Stimulated activated CD8-positive, alpha-beta memory T cell treated with anti-CD3 and anti-CD28 coated beads, Interleukin-4, amount 100 ng/mL, for 48 hours (primary cell): ENCODE results near the gene P2RX2.
"Not testable (repeated sequence)": the region's sequence is repeated elsewhere in the genome, so short reads cannot be mapped to it uniquely, and the experiment has no call there.

Source experiments
- DNase-seq: peaks from one replicate; pipeline ENCODE4 v3.0.0-alpha.2; 2020

Gene P2RX2

DNA sequence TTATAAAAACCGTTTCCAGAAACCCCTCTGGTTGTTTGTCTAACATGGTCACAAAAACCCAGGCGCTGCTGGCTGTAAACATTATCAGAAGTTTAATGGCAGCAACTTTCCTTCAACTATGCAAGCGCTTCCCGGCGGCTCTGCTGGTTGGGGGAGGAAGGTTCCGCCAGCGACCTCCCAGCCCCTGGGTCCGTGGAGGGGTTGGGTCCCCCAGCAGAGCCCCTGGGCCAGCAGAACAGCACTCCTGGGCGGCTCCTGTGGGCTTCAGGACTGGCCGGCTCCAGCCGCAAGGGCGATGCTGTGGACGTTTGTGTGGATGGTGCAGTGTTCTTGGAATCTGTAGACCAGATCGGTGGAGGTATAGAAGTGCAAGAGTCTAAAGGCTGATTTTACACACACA, 34.1 kb upstream of the P2RX2 start:
- no peak for DNase-seq

DNA sequence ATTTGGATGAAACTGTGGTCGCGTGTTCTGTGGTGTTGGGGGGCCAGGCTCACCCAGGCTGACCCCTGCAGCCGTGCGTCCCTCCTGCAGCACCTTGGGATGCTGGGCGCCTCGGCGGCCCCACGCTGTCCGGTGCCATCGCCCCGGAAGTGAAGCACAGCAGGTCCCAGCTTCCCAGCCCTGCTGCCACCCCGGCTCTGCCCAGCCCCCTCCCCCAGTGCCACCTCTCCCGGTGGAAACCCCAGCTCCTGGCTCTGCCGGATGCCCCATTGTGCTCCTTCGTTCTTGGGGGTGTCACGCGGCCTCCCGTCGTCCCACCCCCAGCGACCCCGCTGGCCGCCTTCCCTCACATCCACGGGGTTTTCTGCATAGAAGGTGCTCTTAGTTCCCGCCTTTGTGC, 33.4 kb upstream of the P2RX2 start:
- no peak for DNase-seq

DNA sequence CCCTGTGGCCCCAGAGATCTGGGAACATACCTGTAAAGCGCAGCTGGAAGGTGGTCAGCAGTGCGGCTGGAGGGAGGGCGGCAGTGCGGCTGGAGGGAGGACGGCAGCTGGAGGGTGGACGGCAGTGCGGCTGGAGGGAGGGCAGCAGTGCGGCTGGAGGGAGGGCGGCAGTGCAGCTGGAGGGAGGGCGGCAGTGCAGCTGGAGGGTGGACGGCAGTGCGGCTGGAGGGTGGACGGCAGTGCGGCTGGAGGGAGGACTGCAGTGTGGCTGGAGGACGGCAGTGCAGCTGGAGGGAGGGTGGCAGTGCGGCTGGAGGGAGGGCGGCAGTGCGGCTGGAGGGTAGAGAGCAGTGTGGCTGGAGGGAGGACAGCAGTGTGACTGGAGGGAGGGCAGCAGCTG, 31.6 kb upstream of the P2RX2 start:
- no peak for DNase-seq

DNA sequence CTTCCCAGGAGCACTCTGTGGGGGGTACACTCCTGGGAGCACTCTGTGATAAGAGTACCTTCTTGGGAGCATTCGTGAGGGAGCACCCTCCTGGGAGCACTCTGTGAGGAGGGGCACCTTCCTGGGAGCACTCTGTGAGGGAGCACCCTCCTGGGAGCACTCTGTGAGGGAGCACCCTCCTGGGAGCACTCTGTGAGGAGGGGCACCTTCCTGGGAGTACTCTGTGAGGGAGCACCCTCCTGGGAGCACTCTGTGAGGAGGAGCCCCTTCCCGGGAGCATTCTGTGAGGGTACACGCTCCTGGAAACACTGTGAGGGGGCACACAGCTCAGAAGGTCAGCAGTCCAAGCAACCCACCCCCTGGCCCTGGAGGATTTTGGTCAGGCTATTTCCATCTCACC, 30.8 kb upstream of the P2RX2 start:
- no peak for DNase-seq

DNA sequence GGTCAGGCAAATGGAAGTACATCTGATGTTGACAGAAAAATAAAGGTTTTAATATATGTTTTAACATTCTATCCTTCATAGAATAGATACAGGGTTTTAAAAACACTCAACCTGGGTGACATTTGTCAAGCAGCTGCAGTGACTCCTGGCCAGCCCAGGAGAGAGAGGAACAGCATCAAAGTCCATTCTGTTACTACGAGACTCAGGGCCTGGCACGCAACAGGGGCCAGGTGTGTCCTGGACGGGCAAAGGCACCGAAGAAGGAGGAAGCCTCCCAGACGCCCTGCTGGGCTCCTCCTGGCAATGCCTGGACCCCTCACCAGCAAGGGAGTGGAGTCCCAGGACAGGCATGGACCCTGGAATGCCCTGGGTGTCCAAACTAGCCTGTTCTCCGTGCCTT, 30.3 kb upstream of the P2RX2 start:
- DNase-seq = no peak

DNA sequence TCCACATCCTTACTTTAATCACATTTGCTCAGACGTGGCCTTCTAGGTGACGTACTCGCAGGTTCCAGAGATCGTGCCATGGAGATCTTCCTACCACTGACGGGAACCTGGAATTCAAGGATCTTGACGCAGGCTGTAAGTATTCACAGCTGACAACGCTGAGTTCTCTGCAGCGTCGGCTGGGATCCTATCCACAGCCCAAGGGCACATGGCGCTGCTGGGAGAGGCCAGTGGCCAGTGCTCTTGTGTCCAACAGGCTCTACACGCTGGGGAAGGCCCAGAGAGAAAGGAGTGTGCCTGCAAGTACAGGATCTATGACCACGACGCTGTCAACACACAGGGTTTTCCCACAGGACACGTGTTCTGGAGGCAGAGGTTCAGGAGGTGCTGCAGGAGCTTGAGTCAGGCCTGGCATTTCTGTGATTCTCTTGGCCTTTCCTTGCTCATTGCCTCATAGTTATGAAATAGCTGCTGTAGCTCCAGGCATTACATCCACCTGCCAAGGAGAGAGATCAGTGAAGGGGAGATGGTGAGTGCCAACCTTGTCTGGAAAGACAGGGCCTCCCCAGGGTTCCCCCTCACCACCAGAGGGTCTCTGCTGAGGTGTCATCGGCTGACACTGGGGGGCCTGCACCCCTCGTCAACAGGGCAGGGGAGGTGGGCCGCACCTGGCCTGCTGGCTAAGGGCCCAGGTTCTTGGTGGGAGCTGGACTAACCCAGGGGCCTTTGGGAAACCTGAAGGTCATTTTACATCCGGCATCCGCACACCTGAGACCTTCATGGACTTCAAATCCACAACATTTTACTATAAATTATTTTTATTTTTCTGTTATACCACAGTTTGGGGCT, 29.5 kb upstream of the P2RX2 start:
- DNase-seq = no peak

DNA sequence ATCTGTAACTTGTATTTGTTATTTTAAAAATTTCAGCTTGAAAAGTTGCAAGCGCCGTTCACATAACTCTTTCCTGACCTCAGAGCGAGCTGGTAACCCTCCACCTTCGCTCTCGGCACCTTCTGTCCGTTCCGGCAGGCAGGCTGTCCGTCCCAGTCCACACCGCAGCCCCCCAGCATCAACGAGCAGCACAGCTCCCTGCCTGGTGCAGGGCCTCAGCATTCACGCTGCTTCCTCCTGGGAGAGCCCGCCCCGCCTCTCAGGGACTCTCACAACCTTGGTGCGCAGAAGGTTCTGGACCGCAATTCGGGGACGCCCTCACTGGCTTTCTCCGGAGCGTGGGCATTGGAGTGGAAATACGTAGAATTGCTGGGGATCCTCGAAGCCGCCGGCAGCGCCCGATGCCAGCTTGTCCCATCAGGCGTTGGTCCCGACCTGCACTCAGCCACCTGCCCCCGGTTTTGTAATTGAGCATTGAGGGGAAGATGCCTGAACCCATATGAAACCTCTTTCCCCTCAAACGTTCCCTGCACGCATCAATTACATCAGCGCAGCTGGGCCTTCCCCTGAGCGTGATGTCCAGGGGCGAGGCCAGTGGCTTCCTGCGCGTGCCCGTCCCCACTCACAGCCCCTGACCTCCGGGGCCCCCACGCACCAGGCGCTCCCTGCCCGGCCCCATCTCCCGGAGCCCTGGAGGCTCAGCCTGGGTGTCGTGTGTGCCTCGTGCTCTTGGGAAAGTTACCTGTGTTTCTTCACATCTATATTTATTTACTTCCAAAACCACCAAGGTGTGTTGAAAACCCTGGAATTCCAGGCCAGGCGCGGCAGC, 27.3 kb upstream of the P2RX2 start:
- no peak for DNase-seq

DNA sequence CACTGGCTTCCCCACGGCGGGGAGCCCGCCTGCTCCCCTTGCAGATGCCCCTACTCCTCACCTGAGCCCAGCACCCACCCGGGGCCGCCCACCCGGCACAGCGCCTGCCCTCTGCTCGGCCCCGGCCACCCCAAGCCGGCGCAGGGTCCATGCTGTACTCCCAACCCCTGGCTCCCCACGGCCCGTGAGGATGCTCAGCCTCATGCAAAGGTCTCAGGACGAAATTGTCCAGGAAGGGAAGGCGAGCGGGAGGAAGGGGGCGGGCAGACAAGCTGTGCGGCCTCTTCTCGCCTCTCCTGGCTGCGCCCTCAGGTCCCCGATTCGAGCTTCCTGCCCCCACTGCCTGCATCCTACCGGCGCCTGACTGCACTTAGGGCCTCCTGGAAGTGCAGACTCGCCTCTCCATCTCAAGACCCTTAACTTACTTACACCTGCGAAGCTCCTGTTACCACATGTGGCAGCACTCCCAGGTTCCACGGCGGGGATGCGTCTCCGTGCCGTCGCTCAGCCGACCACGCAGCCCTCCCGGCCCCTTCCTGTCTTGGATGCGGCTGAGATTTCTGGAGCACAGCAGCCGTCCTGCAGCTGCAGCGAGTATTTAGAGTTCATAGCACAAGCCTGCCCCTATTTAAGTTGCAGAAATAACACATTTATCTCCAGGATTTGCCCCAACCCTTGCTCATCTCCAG, 26.1 kb upstream of the P2RX2 start:
- no peak for DNase-seq

DNA sequence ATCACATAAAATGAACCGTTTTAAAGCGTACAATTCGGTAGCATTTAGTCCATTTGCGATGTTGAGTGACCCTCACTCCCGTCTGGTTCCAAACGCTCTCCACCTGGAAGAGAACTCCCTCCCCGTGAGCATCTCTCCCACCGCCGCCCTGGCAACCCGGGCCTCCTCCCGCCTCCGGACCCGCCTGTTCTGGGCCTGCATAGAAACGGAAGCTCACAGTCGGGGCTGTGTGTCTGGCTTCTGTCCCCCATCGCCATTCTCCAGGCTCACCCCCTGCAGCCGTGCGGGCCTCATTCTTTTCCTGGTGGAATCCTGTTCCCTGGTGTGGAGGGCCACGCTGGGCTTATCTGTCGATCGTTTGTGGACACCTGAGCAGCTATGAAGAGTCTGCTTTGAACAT, 25.5 kb upstream of the P2RX2 start:
- no peak for DNase-seq

DNA sequence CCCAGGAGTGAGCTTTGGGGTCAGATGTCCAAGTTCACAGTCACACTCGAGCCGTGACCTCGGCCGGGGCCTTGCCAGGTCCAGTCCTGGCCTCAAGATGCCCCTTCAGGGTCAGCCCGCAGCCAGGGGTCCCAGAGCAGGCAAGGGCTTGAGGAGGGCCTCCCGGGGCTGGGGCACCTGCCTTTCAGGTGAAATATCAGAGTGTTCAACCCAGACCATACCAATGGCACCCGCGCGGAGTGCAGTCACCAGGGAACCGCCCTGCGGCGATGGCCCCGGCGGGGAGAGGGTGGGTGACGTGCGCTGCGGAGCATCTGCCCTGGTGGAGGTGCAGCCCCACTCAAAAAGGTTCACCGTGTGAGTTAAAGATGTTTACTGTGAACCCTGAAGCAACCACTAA, 25.1 kb upstream of the P2RX2 start:
- DNase-seq = no peak

DNA sequence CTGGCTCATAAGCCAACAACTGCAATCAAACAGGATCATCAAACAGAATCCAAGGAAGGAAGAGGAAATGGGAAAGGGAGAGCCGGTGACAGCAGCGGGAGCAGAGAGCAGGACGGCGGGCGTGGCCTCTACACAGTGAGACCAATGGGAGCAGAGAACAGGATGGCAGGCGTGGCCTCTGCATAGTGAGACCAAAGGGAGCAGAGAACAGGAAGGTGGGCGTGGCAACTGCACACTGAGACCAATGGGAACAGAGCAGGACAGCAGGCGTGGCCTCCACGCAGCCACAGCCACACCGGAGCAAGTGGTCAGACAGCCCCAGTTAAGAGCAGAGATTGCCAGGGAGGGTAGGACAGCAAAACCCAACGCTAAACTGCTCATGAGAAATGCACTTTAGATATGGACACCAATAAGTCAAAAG, 24.6 kb upstream of the P2RX2 start:
- DNase-seq = peak; percentile 58

DNA sequence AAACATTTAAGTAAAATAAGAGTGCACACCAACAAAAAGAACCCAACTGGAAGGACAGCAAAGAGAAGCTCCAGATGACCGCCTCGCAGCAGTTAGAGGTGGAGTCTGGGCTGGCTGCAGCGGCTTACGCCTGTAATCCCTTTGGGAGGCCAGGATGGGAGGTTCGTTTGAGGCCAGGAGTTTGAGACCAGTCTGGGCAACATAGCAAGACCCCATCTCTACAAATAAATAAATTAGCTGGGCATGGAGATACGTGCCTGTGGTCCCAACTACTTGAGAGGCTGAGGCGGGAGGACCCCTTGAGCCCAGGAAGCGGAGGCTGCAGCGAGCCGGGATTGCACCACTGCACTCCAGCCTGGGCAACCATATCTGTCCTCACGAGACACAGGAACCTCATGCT, 23.4 kb upstream of the P2RX2 start:
- DNase-seq = no peak

DNA sequence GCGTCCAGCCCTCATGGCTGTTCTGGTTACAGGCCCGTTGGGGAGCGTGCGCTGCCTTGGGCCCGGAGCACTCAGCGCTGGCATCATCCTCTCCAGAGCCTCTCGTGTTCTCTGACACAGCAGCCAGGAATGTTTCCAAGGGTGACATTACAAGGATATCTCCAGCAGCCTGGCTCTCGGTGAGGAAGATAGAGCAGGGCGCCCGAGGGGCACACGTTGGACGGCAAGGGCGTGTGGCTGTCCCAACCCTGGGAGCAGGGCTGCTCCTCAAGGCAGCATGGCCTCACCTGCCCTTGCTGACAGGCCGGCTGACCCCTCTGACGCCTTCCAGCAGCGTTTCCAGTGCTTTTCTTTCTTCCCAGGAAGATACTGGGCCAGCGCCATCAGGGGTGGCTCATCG, 22.6 kb upstream of the P2RX2 start:
- DNase-seq = no peak

DNA sequence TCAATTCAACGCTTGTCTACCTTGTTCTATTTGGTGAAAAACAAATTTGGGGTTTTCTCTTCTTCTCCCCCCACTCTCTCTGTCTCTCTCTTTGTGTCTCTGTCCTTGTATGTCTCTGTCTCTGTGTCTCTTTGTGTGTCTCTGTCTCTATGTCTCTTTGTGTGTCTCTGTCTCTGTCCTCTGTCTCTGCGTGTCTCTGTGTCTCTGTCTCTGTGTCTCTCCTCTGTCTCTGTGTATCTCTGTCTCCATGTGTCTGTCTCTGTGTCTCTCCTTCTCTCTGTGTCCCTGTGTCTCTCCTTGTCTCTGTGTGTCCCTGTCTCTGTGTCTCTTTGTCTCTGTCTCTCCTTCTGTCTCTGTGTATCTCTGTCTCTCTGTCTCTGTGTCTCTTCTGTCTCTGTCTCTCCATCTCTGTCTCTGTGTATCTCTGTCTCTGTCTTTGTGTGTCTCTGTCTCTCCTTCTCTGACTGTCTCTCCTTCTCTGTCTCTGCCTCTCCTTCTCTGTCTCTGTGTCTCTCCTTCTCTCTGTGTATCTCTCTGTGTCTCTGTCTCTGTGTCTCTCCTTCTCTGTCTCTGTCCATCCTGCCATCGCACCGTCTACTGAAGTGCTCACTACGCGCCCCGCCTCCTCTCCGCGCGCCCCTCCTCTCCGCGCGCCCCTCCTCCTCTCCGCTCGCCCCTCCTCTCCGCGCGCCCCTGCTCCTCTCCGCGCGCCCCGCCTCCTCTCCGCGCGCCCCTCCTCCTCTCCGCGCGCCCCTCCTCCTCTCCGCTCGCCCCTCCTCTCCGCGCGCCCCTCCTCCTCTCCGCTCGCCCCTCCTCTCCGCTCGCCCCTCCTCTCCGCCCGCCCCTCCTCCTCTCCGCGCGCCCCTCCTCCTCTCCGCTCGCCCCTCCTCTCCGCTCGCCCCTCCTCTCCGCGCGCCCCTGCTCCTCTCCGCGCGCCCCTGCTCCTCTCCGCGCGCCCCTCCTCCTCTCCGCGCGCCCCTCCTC, 21.0 kb upstream of the P2RX2 start:
- DNase-seq = no peak

DNA sequence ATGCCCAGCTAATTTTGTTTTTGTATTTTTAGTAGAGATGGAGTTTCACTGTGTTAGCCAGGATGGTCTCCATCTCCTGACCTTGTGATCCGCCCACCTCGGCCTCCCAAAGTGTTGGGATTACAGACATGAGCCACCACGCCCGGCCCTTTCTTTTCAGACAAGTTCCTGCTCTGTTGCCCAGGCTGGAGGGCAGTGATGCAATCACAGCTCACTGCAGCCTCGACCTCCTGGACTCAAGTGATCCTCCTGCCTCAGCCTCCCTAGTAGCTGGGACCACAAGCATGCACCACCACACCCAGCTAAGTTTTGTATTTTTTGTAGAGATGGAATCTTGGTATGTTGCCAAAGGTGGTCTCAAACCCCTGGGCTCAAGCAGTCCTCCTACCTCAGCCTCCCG, 19.1 kb upstream of the P2RX2 start:
- DNase-seq = not testable (repeated sequence)

DNA sequence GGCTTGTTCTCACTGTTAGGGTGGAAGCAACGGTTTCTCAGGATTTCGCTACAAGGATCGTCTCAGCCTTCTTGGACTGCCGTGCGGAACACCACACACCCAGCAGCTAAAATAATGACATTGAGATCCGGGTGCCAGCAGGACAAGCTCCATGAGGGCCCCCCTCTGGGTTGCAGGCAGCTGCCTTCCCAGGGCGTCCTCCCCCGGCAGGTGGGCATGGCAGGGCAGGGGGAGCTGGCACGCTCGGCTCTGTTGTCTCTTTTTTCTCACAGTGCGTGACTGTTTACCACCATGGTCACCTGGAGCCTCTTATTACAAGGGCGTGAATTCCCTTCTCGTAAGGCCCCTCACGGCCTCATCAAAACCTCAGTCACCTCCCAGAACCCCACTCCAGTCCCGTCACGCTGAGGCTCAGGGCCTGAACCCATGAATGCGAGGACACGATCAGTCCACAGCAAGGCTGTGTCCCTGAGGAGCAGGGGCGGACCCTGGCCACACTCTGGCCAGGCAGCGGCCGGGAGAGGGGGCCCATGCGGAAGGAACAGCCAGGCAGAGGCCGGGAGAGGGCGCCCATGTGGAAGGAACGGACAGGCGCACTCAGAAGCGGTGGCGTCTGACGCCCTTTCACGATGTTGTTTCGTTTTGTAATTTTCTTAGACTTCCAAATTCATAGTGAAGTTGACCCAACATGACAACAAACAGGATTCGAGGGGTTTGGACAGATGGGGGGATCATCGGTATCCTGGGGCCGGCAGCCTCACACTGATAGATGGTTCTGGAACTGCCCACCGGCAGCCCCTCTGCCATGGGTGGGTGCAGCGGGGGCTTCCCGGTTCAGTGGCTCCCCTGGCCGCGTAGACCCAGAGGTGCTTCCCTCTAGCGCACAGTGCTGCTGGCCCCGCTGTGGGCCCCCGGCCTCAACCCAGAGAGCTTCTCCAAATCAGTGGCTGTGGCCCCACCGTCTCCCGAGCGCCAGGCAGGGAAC, 18.2 kb upstream of the P2RX2 start:
- DNase-seq = peak; percentile 49

DNA sequence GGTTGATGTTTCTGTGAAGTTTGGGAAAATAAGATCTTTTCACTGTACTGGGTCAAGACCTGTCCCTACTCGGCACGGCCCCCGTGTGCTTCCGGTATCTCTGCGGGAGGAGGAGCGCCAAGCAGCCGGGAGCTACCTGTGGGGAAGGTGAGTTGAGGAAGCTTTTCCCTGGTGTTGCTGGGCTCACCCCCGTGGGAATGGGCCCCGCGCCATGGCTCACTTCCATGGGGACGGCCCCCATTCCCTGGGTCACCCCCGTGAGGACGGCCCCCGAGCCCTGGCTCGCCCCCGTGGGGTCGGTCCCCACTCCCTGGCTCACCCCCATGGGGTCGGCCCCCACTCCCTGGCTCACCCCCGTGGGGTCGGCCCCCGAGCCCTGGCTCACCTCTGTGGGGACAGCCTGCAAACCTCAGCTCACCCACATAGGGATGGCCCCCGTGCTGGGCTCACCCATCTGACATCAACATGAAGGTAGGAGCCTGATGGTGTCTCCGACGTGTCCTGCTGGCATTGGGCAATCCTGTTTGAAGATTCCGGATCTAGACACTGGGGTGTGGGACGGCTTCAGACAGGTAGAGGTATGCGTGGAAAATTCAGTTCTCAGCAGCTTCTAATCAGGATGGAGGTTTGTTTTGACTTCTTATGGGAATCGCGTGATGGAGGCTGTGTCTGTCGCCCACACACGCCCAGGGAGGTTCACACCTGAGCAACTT, 17.2 kb upstream of the P2RX2 start:
- DNase-seq = no peak

DNA sequence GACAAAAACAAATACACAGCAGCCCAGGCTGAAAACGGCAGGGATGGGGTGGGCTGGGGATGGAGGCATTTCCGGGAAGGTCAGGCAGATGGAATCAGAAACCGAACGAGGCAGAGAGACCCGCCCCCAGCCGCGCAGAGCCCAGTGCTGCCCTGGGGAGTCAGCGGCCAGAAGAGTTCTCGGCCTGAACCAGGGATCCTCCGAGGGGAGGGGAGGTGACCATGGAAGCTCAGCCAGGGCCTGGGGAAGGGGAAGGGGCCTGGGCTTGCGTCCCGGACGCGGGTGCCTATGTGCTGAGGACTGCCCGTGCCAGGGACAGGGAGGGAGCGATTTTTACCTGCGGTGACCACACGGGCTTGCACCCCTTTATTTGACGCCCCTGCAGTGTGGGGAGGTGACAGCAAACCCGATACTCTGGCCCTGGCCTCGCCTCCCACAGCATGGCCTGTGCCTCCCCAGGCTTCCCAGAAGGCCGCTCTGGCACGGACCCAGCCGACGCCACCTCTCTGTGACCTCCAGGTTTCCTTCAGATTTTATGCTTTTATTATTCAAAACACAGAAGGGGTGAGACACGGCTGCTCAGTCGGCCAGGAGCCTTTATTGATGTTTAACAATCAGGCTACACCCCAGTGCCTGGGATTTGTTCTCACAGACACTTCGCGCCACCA, 15.9 kb upstream of the P2RX2 start:
- DNase-seq = no peak

DNA sequence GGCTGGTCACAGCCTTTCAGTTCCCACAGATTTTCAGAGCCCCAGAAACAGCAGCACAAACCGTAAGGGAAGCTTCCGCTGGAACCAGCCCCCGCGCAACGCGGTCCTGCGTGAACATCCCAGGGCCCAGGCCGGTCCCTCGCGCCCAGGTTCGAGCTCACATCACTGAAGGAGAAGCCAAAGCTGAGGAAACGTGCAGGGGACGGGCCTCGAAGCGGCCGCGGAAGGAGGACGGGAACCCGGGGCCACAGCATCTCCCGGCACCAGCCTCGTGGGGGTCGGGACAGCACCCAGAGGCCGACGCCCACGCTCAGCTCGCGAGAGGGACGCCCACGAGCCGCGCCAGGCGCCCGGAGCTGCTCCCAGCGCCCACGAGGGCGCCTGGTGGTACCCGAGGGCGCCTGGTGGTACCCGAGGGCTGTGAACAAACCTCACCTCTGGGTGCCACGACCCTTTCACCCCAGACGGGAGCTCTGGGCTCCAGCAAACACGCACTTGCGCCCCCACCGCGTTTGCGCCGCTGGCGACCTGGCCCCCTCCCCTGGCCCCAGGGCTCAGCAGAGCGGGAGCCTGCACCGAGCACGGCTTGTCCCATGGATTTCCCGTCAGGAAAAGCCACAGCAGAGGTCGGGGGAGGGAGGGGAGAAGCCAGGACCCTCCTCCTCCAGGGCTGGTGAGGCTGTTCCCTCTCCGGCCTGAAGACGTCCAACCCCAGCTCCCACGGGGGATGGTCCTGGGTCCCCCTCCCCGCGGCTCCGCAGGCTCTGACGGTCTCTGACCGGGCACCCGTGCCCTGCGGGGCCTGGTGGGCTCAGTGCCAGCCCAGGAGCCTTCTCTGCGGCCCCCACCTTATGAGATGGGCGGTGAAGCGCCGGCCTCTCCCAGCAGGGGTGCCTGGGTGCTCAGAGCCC, 15.1 kb upstream of the P2RX2 start:
- no peak for DNase-seq
